NCI-H2029 treated with DMSO at 0.1 percent for 48 hours (cell line): ENCODE data around the gene SPRN.
A peak's percentile ranks its signal among the peaks of the same experiment; 100 is the strongest.
"Not testable (repeated sequence)": the region's sequence is repeated elsewhere in the genome, so short reads cannot be mapped to it uniquely, and the experiment has no call there.

ENCODE experiments used
- DNase-seq: peaks from one replicate; lab custom pipeline; 2025; lab: John Stamatoyannopoulos, UW

SPRN gene

GRCh38 chr10:133384071-133384470, 40.4 kb downstream of the SPRN start:
- DNase-seq: no peak

GRCh38 chr10:133383551-133383950, 40.9 kb downstream of the SPRN start:
- no peak for DNase-seq

DNA sequence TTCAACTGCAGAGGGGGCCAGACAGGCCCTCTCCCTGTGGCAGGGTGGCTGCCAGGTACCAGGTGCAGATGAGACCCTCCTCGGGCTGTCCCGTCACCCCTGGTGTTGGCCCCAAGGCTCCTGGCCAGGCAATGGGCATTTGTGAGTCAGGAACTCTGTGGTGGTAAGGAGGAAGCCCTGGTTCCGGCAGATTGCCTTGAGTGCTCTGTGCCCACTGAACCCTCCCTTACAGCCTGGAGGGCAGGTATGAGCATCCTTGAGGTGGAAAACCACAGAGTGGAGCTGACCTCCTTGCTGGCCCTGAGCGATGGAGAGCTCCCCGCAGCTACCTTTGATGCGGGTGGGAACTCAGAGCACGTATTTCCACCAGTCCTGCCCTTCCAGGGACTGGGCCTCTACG, 43.4 kb downstream of the SPRN start:
- DNase-seq: no peak

DNA sequence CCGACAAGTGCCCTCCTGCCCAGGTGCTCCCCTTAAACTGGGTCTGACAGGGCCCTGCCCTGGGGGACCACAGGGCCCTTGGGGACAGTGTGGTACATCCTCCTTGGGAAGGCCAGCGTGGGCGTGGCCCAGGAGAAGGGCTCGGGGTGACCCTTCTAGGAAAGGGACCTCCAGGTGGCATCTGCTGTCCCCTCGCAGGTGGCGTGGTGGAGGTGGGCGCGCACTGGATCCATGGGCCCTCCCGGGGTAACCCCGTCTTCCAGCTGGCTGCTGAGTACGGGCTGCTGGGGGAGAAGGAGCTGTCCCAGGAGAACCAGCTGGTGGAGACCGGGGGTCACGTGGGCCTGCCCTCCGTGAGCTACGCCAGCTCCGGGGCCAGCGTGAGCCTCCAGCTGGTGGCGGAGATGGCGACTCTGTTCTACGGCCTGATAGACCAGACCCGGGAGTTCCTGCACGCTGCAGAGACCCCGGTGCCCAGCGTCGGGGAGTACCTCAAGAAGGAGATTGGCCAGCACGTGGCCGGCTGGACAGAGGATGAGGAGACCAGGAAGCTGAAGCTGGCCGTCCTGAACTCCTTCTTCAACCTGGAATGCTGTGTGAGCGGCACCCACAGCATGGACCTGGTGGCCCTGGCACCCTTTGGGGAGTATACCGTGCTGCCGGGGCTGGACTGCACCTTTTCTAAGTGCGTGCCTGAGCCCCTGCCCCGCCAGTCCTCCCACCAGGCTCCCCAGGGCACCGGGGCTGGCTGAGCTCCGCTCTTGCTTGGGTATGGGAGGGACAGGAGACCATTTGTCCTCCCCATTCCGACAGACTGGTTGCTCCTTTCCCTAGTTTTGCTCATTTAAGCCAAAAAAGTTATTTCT, 44.4 kb downstream of the SPRN start:
- DNase-seq: no peak

DNA sequence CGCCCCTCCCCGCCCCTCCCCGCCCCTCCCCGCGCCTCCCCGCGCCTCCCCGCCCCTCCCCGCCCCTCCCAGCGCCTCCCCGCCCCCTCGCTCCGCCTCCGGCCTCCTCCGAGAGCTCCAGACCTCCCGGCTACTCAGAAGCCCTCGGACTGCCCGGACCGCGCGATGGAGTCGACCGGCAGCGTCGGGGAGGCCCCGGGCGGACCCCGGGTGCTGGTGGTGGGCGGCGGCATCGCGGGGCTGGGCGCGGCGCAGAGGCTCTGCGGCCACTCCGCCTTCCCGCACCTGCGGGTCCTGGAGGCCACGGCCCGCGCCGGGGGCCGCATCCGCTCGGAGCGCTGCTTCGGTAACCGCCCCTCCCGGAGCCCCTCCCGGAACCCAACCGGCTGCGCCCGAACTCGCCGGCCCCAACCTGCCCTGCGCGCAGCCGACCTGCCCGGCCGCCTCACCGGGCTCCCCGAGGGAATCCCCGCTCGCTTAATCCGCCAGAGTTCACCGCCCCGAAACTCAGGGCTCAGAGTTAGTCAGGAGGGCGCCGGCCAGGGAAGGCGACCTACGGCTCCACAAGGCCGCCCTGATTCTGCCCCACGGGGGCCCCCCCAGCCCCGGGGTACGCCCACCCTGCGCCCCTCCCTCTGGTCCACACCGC, 45.1 kb downstream of the SPRN start, which contains the start of gene PAOX:
TSS of gene PAOX (plus strand) at position 111 of the 649 bp plus-strand sequence. CDS start at position 166, 55 bp downstream.
- DNase-seq: no peak

DNA sequence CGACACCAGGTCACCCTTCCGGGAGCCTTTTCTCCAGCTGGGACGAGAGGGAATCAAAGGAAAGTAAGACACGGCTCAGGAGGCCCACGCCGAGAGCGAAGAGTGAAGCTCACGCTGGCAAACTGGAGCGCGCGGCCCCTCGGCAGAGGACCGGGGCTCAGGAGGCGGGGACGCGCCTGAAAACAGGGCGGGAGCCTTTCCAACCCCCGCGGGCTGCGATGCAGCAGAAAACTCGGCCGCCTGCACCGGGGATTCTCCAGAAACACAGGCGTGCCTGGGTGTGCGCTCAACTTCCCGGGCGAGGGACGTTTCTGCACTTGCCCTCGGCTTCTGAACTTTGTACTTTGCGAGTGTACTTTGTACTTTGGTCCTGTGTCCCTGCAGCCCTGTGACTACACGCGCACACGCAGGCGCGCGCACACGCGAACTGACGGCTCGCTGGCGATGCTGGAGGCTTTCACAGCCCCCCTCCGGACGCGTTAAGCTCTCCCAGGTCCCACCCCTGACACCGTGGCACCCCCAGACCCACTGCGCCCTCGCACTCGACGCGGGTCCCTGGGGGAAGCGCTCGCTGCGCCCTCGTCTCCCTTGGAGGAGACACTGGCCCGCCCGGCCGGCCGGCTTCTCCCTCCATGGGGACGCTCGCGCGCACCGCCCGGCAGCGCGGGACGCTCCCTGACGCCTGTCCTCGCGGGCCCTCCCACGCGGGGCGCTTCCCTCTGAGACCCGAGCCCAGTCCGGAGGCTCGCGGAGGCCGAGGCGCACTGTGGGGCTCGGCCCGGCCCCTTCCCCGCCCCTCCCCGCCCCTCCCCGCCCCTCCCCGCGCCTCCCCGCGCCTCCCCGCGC, 46.0 kb downstream of the SPRN start:
- no peak for DNase-seq

- no peak for DNase-seq
Observed at GRCh38 chr10:133377818-133378250, 46.6 kb downstream of the SPRN start.

- DNase-seq: no peak
Observed at GRCh38 chr10:133377025-133377817, 47.2 kb downstream of the SPRN start.

GRCh38 chr10:133376183-133376582, 48.2 kb downstream of the SPRN start:
- DNase-seq: not testable (repeated sequence)

DNA sequence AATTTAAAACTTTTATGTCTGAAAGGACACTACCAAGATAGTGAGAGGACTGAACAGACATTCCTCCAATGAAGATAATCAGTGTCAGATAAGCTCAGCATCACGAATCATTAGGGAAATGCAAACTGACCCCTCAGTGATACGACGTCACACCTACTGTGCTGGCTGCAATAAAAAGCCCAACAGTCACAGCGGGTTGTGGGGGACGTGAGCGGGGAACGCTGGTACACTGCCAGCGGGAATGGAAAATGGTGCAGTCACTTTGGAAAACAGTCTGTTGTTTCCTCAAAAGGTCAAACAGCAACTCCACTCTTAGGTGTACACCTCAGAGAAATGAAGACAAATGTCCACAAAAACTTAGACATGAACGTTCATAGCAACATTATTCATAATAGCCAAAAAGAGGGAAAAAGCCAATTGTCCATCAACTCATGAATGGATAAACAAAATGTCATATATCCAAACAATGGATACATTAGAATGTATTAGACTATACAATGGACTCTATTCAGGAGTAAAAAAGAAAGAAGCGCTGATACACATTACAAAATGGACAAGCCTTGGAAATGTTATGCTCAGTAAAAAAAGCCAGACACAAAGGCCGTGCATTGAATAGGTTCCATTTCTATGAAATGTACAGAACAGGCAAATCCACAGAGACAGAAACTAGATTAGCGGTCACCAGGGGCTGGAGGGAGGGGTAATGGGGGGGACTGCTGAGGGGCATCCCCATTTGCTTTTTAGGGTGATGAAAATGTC, 48.9 kb downstream of the SPRN start:
- no peak for DNase-seq

GRCh38 chr10:133373174-133374090, 51.0 kb downstream of the SPRN start, which contains the start of gene ECHS1:
TSS of gene ECHS1 (minus strand) at chr10:133373354. CDS start at chr10:133373333, 21 bp downstream.
- DNase-seq: peak; percentile 29

- no peak for DNase-seq
Observed at GRCh38 chr10:133372507-133372906, 51.9 kb downstream of the SPRN start.
